Right kidney (tissue), 1 donor: ENCODE results near the gene BTBD17.

Experiments used
- DNase-seq: peaks from one replicate; pipeline ENCODE4 v3.0.0-alpha.2; 2016

BTBD17 gene

GRCh38 chr17:74387365-74388218, 25.9 kb upstream of the BTBD17 start:
- DNase-seq = no peak

- no peak for DNase-seq
Measured at GRCh38 chr17:74386386-74386785, 24.7 kb upstream of the BTBD17 start.

- no peak for DNase-seq
Measured at GRCh38 chr17:74385201-74385600, 23.5 kb upstream of the BTBD17 start.

- no peak for DNase-seq
Measured at GRCh38 chr17:74383141-74383540, 21.5 kb upstream of the BTBD17 start.

- DNase-seq = no peak
Measured at GRCh38 chr17:74380959-74381808, 19.5 kb upstream of the BTBD17 start.

GRCh38 chr17:74380086-74380958, 18.7 kb upstream of the BTBD17 start:
- peak; percentile 35 for DNase-seq

- peak; percentile 91 for DNase-seq
Measured at GRCh38 chr17:74379495-74380085, 17.9 kb upstream of the BTBD17 start.

GRCh38 chr17:74374858-74375257, 13.2 kb upstream of the BTBD17 start:
- DNase-seq = no peak

GRCh38 chr17:74373838-74374606, 12.4 kb upstream of the BTBD17 start:
- no peak for DNase-seq

GRCh38 chr17:74372426-74372825, 10.8 kb upstream of the BTBD17 start:
- DNase-seq = no peak

- no peak for DNase-seq
Measured at GRCh38 chr17:74371653-74372147, 10.0 kb upstream of the BTBD17 start.

- no peak for DNase-seq
Measured at GRCh38 chr17:74369665-74370490, 8.2 kb upstream of the BTBD17 start.

- no peak for DNase-seq
Measured at GRCh38 chr17:74369221-74369620, 7.6 kb upstream of the BTBD17 start.

- peak; percentile 66 for DNase-seq
Measured at GRCh38 chr17:74368341-74369081, 6.8 kb upstream of the BTBD17 start.

GRCh38 chr17:74367206-74367605, 5.5 kb upstream of the BTBD17 start, which contains the start of gene GPR142:
Gene GPR142, plus strand, starts transcription at chr17:74367506. Its CDS starts 2,035 bp downstream, at chr17:74369541.
- DNase-seq = no peak

- no peak for DNase-seq
Measured at GRCh38 chr17:74362810-74363498, 1.3 kb upstream of the BTBD17 start.

- DNase-seq = no peak
Measured at GRCh38 chr17:74362069-74362405, 369 bp upstream of the BTBD17 start.

GRCh38 chr17:74360899-74361229, 804 bp downstream of the BTBD17 start:
- no peak for DNase-seq

- no peak for DNase-seq
Measured at GRCh38 chr17:74359916-74360315, 1.8 kb downstream of the BTBD17 start.
